IPS-NIHi7 (cell line): ENCODE results near the gene STAC.

Experiments used
- DNase-seq: peaks from one replicate; pipeline ENCODE4 v3.0.0; 2012; ENCODE audit warnings: mixed read lengths; ENCODE audit errors: extremely low spot score

The STAC gene

GRCh38 chr3:36591959-36592358 lies 211.7 kb downstream of the STAC start:
- DNase-seq = no peak

DNA sequence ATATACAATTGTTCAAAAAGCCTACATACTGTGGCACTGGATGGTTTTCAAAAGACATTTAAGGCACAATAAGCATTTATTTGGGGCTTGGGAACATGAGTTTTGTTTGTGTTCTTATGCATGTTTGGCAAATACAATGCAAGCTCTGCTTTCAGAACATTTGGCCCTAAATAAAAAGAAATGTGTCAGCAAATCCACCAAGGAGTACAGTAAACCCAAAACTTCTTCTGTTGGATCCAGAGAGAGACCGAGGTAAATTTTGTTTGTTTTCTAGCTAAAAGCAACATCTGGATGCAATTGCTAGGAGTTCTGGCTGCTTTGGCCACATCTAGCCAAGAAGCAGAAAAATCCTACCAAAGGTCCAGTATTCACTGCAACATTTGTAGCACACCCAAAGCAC lies 215.2 kb downstream of the STAC start:
- DNase-seq = no peak

DNA sequence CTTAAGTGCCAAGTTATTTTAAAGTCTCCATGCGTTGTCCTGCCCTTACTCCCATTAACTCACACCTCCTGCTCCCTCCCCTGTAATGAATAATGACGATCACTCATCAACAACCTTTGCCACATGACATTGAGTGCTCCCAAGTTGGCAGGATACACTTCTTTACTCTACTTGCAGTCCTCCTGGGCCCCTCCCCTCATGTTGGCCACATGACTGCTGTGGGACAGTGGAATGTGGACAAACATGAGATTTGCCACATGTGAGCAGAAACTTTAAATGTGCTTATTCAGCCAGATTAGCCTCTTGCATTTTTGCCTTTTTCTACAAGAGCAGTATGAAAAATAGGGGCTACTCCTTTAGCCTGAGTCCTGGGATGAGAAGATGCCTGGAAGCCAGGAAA lies 216.1 kb downstream of the STAC start:
- no peak for DNase-seq

- DNase-seq = no peak
Measured at GRCh38 chr3:36597422-36597821, 217.1 kb downstream of the STAC start.
